Measurements from ENCODE around the gene ENTPD6. TPM values are rescaled to one million over a fixed set of nuclear protein-coding genes. Genes with fewer than 3 reads are reported as not detected.
A peak's percentile ranks its signal among the peaks of the same experiment; 100 is the strongest.

ENTPD6 gene
- total RNA-seq, 1 donor from 2014 or later, result 27.9 TPM

- no peak for DNase-seq
These were observed 13.9 kb downstream of the ENTPD6 start for GRCh38 chr20:25209400-25209799.

GRCh38 chr20:25209911-25210310 lies 14.4 kb downstream of the ENTPD6 start:
- DNase-seq, result no peak

GRCh38 chr20:25211273-25211672 lies 15.8 kb downstream of the ENTPD6 start:
- no peak for DNase-seq

GRCh38 chr20:25212242-25212641 lies 16.7 kb downstream of the ENTPD6 start:
- no peak for DNase-seq

- no peak for DNase-seq
These were observed 18.3 kb downstream of the ENTPD6 start for GRCh38 chr20:25213566-25214425.

DNA sequence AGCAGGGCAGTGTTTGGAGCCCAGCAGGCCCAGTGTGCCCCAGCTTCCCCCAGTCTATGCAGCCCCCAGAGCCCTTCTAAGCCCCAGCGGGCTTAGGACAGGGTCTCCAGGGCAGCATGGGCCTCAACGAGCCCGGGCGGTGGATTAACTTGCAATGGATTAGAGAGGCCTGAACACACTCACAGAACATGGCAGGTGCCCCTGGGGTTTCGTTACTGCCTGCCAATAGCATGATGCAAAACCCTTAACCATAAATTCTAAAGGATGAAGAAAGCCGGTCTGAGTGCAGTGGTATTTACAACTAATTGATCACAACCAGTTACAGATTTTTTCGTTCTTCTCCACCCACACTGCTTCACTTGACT lies 18.9 kb downstream of the ENTPD6 start:
- DNase-seq, result no peak

DNA sequence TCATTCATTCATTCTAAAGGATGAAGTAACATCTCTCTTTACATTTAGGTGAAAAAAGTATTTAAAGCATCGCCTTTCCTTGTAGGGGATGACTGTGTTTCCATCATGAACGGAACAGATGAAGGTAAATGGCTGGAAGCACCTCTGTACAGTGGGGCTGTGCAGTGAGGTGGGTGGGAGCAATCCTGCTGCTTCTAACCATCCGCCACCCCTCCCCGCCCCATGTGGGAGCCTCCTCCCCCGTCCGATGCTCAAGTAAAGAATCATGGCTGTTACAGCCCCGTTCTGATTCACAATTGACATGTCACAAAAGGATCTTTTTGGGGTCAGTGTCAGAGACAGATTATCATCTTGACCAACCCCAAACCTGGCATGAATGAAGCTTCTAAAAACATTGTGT lies 19.3 kb downstream of the ENTPD6 start:
- no peak for DNase-seq

DNA sequence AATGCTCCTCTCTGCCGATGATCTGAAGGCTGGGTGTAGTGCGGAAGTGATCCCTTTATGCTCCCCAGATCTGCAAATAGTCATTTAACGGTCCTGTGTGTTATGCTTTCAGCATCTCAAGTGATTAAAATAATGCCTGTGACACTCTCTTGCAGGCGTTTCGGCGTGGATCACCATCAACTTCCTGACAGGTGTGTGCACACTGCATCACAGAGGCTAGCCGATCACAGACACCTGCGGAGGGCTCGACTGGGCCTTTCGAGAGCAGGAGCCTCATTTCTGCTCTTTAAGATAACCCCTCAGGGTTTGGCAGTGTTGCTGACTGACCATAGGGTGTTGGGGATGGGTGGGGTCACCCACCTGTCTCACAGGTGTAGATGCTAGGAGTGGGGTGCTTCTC lies 20.0 kb downstream of the ENTPD6 start:
- no peak for DNase-seq

DNA sequence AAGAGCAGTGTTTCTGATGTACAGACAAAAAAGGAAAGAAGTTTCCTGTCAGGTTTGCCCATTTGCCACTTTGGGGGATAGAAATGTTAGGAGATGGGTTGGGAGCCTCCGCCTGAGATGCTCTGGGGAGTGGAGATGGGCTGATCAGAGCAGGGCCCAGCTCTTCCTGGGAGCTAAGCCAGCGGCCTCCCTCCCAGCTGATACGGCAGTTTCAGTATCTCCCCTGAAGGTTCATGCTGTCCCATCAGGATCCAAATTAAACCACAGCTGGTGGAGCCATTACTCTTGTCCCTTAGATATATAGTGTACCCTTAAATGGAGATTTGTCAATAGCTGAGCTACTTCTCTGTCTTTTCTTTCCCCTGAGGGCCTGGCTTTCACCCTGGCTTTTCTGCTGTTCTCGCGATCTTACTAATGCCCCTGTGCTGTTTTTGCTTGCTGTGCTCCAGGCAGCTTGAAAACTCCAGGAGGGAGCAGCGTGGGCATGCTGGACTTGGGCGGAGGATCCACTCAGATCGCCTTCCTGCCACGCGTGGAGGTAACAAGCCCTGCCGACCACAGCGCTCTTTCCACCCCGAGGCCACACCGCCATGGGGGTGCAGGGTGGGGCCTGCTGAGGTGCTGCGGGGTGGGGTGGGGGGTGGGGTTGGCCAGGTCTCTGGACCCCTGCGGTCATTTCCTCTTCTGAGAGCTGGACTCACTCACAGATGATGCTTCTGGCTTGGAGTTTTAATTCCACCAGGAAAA lies 20.9 kb downstream of the ENTPD6 start:
- no peak for DNase-seq

DNA sequence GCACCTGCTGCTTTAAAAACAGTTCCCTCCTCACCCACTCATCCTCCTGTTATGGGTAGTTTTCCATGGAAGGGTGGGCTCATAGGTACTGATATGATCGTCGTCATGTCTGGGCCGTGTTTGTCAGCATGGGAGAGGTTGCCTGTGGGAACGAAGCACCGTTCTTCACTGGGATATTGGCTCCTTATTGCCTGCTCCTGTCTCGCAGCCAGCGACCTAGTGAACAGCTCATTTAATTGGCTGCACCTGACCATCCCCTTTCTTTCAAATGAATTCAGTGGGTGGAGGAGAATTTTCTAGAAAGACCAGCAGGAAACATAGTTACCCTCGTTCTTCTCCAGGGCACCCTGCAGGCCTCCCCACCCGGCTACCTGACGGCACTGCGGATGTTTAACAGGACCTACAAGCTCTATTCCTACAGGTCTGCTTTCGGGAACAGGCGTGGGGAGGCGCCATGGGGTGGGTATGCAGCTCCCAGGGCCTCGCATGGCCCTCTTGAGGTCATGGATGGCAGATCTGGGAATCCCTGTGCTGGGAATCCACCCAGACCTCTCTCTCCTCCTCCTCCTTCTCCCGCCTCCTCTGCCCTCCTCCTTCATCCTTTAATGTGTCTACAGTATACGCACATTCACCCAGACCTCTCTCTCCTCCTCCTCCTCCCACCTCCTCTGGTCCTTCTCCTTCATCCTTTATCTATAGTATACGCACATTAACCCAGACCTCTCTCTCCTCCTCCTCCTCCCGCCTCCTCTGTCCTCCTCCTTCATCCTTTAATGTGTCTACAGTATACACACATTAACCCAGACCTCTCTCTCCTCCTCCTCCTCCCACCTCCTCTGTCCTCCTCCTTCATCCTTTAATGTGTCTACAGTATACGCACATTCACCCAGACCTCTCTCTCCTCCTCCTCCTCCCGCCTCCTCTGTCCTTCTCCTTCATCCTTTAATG lies 21.9 kb downstream of the ENTPD6 start:
- no peak for DNase-seq

GRCh38 chr20:25218109-25218486 lies 22.6 kb downstream of the ENTPD6 start:
- no peak for DNase-seq

DNA sequence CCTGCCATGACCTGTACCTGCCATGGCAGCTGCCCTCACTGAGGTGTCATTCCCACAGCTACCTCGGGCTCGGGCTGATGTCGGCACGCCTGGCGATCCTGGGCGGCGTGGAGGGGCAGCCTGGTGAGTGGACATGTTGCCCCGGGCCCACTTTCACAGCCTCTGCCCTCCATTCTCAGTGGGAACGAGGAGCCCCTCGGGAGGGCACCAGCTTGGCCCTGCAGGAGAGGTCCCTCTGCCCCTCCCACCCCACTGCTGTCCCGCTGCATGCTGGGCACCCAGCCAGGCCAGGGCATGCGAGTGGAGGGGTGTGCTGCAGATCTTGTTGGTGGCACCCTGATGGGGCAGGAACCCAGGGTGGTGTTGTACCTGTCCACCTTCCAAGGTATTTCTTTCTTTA lies 23.0 kb downstream of the ENTPD6 start:
- no peak for DNase-seq

DNA sequence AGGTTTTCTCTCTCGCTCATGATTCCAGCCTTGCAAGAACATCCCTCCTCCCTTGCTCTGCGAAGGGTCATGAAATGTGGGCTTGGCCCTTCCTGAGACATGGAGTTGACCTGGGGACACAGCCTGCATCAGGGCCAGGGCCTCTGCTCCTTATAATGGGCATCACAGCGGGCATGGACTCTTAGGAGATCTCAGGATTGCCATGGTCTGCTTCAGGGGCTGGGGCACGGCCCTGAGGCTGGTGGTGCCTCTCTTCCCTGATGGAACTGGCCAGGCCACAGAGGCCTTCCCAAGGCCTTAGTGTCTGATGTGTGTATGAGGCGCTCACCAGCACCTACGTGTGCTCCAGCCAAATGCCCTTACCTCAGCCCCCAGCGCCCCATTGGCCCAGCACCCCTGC lies 23.9 kb downstream of the ENTPD6 start:
- DNase-seq, result no peak

- DNase-seq, result peak; percentile 41
These were observed 24.7 kb downstream of the ENTPD6 start for GRCh38 chr20:25220021-25220730.

DNA sequence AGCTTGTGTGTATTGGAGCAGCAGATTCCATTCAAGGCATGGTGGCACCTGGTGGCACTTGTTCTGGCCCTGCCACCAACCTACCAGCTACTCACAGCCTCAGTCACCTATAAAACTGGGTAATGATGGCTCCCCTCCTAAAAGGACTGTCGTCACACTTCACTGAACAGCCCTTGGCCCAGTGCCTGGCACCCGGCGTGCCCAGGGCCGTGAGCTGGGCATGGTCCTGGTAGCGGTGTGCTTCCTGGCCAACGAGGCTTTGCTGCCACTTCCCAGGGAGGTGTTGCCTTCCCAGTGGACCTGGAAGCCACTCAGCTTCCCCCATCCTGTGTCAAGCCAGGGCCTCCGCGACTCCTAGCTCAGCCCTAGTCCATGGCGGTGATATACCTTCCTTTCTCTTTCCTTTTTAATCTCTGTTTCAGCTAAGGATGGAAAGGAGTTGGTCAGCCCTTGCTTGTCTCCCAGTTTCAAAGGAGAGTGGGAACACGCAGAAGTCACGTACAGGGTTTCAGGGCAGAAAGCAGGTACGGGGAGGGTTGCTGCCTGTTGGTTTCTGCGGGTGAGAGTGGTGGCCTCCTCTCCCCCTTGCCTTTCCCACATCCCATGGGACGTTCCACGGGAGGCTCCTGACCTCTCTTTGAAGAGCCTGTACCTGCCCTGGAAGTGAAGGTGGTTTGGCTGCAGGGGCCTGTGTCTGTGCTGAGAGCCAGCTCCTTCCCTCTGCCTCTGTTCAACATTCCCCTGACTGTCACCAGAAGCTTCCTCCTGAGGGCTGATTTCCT lies 25.5 kb downstream of the ENTPD6 start:
- no peak for DNase-seq

- peak; percentile 27 for DNase-seq
These were observed 26.3 kb downstream of the ENTPD6 start for GRCh38 chr20:25221592-25222460.

DNA sequence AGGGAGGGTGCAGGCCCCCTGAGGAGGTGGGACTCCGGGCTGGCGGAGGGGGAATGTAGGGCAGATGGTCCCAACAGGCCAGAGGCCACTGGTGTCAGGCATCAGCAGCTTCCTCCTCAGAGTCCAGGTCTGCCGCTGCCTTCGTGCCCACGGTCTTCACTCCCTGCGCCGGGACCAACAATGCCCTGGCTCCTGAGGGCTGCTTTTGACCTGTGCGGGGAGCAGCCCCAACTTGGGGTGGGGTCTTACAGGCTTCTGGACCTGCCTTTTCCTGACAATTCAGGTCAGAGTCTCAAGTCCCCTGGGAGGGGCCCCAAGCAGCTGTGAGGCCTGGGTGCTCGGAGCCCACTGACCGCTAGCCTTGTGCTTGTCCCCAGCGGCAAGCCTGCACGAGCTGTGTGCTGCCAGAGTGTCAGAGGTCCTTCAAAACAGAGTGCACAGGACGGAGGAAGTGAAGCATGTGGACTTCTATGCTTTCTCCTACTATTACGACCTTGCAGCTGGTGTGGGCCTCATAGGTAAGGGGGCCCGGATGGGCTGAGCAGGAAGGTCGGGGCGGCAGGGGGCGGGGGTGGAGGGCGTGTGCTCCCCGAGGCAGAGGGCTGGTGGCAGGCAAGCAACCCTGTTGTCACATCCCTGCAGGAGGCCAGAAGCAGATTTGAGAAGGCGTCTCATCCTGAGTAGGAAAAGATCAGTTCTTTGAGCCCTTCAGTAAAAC lies 27.1 kb downstream of the ENTPD6 start:
- DNase-seq, result no peak

DNA sequence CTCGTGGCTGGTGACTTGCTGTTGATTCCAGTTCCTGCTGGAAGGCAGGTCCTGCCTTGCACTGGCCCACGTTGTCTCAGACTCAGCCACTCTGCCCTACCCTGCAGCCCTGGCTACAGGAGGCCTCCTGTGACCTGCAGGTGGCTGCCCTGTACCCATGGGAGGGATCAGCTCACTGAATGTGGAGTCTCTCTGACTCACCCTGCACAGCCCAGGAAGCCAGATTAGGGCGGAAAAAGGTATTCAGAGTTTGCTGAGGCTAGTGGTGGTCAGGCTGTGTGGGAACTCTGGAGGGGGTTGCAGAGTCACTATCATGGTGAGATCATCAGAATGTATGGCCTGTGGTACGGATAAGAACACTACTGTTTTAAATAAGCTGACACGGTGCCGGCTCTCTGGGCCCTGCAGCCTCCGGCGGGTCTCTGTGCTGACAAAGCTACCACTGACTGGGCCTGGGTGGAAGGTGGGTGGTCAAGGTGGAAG lies 27.7 kb downstream of the ENTPD6 start:
- DNase-seq, result no peak
